ENCODE measurements around the gene ANKRD23.
"Not testable (repeated sequence)": the region's sequence is repeated elsewhere in the genome, so short reads cannot be mapped to it uniquely, and the experiment has no call there.

Gene ANKRD23

GRCh38 chr2:96813656-96814055 is 30.2 kb downstream of the ANKRD23 start:
- no peak for DNase-seq

GRCh38 chr2:96811917-96812316 is 31.9 kb downstream of the ANKRD23 start:
- DNase-seq = no peak

- no peak for DNase-seq
Measured at GRCh38 chr2:96810783-96811192, 33.0 kb downstream of the ANKRD23 start.

DNA sequence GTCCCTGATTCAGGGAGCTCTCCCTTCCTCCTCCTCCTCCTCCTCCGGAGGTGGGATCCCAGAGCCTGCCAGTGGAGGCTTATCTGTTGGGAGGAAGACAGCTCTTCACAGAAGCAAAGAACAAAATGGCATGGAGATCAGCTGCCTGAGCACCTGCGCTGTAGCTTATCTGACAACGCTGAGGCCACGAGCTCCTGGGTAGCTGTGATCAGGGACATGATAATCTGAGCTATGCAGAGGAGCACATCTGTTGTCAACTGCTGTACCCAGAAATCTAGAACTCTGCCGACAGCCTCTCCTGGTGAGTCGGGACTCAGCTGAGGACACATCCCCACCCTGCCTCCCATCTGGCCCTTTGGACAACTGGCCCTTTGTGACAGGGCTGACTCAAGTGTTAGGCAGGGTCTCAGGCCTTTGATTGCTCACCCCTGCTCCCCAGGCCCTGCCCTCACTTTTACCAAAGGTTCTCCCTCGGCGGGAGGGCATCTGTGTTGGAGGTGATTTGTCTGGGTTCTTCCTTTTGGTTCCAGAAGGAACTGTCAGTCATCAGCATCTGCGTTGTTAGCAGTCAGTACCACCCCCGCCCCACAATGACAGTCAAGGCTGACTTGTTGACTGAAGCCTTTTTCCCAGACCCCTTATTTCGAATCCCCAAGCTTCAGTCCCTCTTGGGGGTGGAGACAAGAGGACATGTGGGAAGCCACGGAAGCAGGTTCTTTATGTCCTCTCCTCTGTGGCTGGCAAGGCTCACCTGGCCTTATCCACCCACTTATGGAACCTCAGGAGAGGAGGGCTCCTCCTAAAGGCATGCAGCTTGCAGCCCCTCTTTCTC is 33.7 kb downstream of the ANKRD23 start:
- DNase-seq = no peak

DNA sequence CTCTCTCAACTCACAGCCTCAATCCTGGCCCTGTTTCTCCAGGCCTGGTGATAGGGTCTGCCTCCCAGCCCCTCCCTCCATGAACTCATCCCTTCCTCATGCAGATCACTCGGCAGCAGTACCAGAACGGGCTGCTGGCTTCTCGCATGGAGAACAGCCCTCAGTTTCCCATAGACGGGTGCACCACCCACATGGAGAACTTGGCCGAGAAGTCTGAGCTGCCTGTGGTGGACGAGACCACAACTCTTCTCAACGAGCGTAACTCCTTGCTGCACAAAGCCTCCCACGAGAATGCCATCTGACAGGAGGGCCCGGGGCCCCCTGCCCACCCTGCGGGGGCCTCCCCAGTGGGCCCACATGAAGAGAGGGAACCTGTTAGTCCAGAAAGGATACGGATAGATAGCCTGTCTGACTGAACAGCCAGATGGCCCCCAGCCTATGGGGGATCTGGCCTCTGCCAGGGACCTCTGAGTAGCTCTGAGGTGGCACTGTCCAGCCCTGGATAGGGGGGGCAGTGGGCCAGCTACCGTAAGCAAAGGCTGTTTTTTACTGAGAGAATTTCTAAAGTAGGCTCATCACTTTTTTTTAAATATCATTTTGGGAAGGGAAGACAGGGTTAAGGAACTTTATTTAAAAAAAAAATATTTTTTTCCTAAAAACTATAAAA is 34.5 kb downstream of the ANKRD23 start:
- no peak for DNase-seq

DNA sequence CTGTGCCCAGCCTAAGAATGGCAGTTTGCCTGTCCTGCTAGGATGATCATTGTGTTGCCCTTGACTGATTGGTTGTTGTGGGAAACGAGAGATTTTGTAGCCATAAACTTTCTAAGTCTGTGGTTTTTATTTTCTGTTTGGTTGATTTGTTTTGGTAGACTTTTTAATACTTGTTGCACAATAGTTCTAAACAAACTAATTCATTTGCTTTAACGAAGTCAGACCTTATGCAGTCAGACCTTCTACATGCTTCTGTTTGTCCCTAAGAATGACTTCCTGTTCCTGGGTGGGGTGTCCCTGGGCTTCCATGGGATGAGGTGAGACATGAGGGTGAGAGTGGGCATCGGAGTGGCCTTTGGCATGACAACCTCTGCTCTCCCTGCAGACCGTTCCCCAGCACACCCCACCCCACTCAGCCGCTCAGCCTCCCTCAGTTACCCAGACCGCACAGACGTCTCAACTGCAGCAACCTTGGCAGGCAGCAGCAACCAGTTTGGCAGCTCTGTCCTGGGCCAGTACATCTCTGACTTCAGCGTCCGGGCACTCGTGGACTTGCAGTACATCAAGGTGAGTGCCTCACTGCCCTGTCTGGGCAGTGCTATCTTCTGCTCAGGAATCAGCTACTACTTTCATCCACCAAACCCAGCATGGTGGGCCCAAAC is 35.5 kb downstream of the ANKRD23 start:
- no peak for DNase-seq

DNA sequence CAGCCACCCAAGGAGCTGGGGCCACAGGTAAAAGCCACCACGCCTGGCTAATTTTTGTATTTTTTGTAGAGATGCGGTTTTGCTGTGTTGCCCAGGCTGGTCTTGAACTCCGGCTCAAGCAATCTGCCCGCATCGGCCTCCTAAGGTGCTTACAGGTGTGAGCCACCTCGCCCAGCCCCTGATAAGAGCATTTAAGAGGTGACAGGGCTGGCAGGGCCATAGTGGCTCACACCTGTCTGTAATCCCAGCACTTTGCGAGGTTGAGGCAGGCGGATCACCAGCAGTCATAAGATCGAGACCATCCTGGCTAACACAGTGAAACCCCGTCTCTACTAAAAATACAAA is 36.7 kb downstream of the ANKRD23 start:
- no peak for DNase-seq

DNA sequence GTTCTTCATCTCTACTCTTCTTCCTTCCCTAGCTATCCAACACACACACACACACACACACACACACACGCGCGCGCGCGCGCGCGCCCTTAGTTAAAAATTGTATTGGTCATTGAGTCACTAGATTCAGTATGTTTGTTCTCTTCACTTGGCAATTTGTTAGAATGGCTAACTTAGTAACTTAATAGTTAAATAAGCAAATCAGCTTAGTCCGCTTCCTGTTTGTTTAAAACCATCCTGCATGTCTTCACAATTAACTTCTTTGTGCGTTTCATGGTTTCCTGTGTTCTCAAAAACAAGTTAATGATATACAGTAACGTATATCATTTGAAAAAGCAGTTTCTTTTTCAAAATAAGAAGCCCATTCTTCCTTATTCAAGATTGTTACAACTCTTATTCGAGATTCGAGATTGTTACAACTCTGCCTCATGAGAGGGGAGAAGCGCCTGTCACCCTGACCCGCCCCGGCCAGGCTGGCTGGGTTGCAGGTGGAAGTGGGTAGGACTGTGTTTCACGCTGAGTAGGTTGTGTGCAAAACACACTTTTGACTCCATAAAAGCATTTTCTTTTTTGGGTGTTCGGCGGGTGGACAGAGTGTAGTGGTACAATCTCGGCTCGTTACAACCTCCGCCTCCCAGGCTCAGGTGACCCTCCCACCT is 37.2 kb downstream of the ANKRD23 start:
- no peak for DNase-seq

DNA sequence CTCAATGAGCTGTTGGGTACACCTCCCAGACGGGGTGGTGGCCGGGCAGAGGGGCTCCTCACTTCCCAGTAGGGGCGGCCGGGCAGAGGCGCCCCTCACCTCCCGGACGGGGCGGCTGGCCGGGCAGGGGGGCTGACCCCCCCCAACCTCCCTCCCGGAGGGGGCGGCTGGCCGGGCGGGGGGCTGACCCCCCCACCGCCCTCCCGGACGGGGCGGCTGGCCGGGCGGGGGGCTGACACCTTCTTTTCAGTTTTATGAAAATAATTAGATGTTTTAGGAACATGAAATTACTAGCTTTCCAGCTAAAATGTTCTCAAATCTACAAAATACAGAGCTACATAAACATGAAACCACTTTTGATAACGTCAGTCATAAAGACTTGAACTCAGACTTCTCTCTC is 37.9 kb downstream of the ANKRD23 start:
- DNase-seq = not testable (repeated sequence)

GRCh38 chr2:96804986-96805385 is 38.8 kb downstream of the ANKRD23 start:
- DNase-seq = no peak

DNA sequence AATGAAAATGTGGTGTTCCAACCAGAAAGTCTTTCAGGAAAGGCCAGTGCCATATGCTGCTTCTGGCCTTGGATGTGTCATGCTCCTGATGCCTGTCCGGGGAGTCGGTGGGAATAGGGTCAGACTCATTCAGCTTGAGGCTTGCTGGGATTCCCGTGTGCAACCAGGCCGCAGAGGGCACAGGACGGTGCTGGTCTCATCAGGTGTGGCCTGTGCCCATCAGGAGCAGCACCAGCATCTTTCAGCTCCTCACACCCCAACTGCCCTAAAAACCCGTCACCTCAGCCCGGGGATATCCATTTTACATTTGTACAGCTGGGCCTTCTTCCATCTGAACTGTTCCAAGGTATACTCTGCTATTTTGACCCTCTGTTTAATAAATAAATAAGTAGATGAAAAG is 41.1 kb downstream of the ANKRD23 start:
- no peak for DNase-seq

- no peak for DNase-seq
Measured at GRCh38 chr2:96801786-96802595, 41.8 kb downstream of the ANKRD23 start.

GRCh38 chr2:96801005-96801785 is 42.6 kb downstream of the ANKRD23 start:
- no peak for DNase-seq

GRCh38 chr2:96800061-96801004 is 43.5 kb downstream of the ANKRD23 start:
- DNase-seq = no peak

DNA sequence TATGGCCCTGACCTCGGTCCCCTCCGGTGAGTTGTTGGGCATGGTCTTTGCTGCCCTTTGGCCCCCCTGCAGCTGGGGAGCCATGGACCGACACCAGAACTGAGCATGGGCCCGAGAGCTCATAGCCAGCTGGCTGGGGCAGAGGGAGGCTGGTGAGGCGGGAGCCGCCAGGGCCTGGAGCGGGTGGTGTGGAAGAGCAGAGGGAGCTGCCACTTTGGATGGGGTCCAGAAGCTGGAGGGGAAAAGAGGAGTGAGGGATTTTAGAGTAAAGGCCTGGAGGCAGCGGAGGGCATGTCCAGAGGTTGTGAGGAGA is 44.2 kb downstream of the ANKRD23 start:
- DNase-seq = no peak

DNA sequence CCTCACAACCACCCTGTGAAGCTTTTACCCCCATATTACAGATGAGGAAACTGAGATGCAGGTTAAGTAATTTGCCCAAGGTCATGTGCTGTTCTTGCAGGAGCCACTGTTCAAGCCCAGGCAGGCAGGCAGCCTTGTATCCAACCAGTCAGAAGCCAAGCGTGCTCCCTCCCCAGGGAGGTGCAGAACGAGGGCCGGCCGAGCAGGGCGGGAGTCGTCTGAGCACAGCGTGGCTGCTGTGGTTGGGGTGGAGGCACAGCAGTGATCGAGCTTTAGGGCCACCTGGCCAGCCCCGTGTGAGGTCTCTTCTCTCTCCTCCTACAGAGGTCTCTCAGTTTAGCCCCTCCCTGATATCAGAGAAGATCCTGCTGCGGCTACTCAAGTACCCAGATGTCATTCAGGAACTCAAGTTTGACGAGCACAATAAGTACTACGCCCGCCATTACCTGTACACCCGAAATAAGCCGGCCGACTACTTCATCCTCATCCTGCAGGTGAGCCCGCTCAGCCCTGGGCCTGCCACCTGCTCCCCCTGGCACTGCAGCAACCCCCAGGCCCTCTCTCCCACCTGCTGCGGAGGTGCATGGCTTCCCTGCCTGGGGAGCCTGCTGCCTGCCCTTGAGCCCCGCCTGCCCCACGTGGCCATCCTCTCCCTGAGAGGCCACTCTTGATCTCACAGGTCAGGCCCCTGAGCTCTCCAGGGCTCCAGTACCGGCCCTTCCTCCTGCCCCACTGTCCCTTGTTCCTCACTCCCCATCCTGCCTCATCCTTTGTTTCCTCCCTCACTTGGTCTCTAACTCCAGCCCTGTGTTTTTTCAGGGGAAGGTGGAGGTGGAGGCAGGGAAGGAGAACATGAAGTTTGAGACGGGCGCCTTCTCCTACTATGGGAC is 44.8 kb downstream of the ANKRD23 start:
- no peak for DNase-seq

DNA sequence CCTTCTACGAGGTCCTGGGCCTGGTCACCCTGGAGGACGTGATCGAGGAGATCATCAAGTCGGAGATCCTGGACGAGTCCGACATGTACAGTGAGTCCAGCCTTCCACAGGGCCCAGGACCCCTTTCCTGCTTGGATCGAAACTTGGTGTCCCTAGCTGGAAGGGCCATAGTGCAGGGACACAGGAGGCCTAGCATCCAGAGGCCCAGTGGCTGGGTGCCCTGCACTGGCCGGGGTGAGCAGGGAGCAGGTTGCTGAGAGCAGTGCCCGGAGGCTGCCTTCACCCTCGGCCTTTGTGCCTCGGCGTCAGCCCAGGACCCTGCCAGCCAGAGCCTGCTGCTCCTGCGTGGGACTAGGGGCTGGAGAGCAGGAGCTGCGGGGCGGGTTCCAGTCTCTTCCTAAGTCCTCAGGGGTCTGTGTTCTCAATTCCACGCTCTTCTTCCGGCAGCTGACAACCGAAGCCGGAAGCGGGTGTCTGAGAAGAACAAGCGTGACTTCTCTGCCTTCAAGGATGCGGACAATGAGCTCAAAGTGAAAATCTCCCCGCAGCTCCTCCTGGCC is 46.7 kb downstream of the ANKRD23 start:
- no peak for DNase-seq

- not testable (repeated sequence) for DNase-seq
Measured at GRCh38 chr2:96796497-96796896, 47.3 kb downstream of the ANKRD23 start.

- no peak for DNase-seq
Measured at GRCh38 chr2:96795076-96795475, 48.7 kb downstream of the ANKRD23 start.
